ENCODE data around the gene CCDC87.
A peak's percentile ranks its signal among the peaks of the same experiment; 100 is the strongest.
"Not testable (repeated sequence)": the region's sequence is repeated elsewhere in the genome, so short reads cannot be mapped to it uniquely, and the experiment has no call there.

CCDC87 gene

GRCh38 chr11:66592457-66593302, at the start of gene CCDC87, which contains the start of gene CCS:
TSS of gene CCDC87 (minus strand) at chr11:66593063. CDS start at chr11:66593015, 48 bp downstream.
TSS of gene CCS (plus strand) at chr11:66593185. CDS start at chr11:66593262, 77 bp downstream.
- no peaks in the 10 kb centered on the region for H3K9me3 Mint-ChIP-seq
- H3K27me3 Mint-ChIP-seq = no peaks in the 10 kb centered on the region
- H3K4me1 Mint-ChIP-seq (ENCODE audit: low read depth) = peaks cover 34% of the 10 kb centered on the region
- H3K4me3 Mint-ChIP-seq = peak within 1 kb of the TSS; percentile 99
- no peaks in the 10 kb centered on the region for H3K36me3 Mint-ChIP-seq (ENCODE audit: low read depth)
- H3K27ac Mint-ChIP-seq = peak within 1 kb of the TSS; percentile 99

GRCh38 chr11:66641834-66642233, 49.0 kb upstream of the CCDC87 start:
- Mint-ChIP-seq H3K4me3 (peak overlapping the region; percentile 90), H3K4me1 (ENCODE audit: low read depth) (peaks cover 91% of the 10 kb centered on the region), H3K27me3 (no peaks in the 10 kb centered on the region), H3K36me3 (ENCODE audit: low read depth) (peaks cover 96% of the 10 kb centered on the region), H3K27ac (peak overlapping the region; percentile 87), H3K9me3 (no peaks in the 10 kb centered on the region)

GRCh38 chr11:66639814-66640340, 47.0 kb upstream of the CCDC87 start:
- not testable (repeated sequence) for H3K27me3 Mint-ChIP-seq, H3K9me3 Mint-ChIP-seq
- Mint-ChIP-seq H3K36me3 (ENCODE audit: low read depth) (peaks cover 88% of the 10 kb centered on the region), H3K4me3 (peak overlapping the region; percentile 90), H3K4me1 (ENCODE audit: low read depth) (peaks cover 77% of the 10 kb centered on the region), H3K27ac (peak overlapping the region; percentile 97)

GRCh38 chr11:66639066-66639813, 46.4 kb upstream of the CCDC87 start:
- Mint-ChIP-seq H3K9me3 (no peaks in the 10 kb centered on the region), H3K27ac (peak overlapping the region; percentile 97), H3K4me3 (peak overlapping the region; percentile 90), H3K27me3 (no peaks in the 10 kb centered on the region), H3K4me1 (ENCODE audit: low read depth) (peaks cover 76% of the 10 kb centered on the region), H3K36me3 (ENCODE audit: low read depth) (peaks cover 88% of the 10 kb centered on the region)

- Mint-ChIP-seq H3K36me3 (ENCODE audit: low read depth) (peaks cover 83% of the 10 kb centered on the region), H3K4me1 (ENCODE audit: low read depth) (peaks cover 69% of the 10 kb centered on the region), H3K27me3 (no peaks in the 10 kb centered on the region), H3K4me3 (peak within 1 kb of the TSS; percentile 90), H3K27ac (peak within 1 kb of the TSS; percentile 97), H3K9me3 (no peaks in the 10 kb centered on the region)
These were observed 45.6 kb upstream of the CCDC87 start, which contains the start of gene RBM4 for GRCh38 chr11:66638177-66639065. TSS of gene RBM4 (plus strand) at chr11:66638703. CDS start at chr11:66639712, 1,009 bp downstream.

- Mint-ChIP-seq H3K4me1 (ENCODE audit: low read depth) (peaks cover 61% of the 10 kb centered on the region), H3K36me3 (ENCODE audit: low read depth) (peaks cover 82% of the 10 kb centered on the region), H3K27ac (peak overlapping the region; percentile 97), H3K9me3 (no peaks in the 10 kb centered on the region), H3K4me3 (peak overlapping the region; percentile 90), H3K27me3 (no peaks in the 10 kb centered on the region)
These were observed 44.8 kb upstream of the CCDC87 start for GRCh38 chr11:66637557-66638176.

GRCh38 chr11:66636411-66636810, 43.5 kb upstream of the CCDC87 start:
- peaks cover 56% of the 10 kb centered on the region for H3K4me1 Mint-ChIP-seq (ENCODE audit: low read depth)
- no peaks in the 10 kb centered on the region for H3K27me3 Mint-ChIP-seq
- peaks cover 78% of the 10 kb centered on the region for H3K36me3 Mint-ChIP-seq (ENCODE audit: low read depth)
- no peaks in the 10 kb centered on the region for H3K9me3 Mint-ChIP-seq
- H3K4me3 Mint-ChIP-seq = no peak overlapping the region
- H3K27ac Mint-ChIP-seq = peak overlapping the region; percentile 97

- Mint-ChIP-seq H3K4me3 (no peak overlapping the region), H3K36me3 (ENCODE audit: low read depth) (peaks cover 69% of the 10 kb centered on the region), H3K4me1 (ENCODE audit: low read depth) (peaks cover 51% of the 10 kb centered on the region), H3K27me3 (no peaks in the 10 kb centered on the region), H3K9me3 (no peaks in the 10 kb centered on the region), H3K27ac (no peak overlapping the region)
These were observed 40.1 kb upstream of the CCDC87 start for GRCh38 chr11:66632952-66633351.

GRCh38 chr11:66631883-66632282, 39.0 kb upstream of the CCDC87 start:
- peaks cover 71% of the 10 kb centered on the region for H3K36me3 Mint-ChIP-seq (ENCODE audit: low read depth)
- H3K4me1 Mint-ChIP-seq (ENCODE audit: low read depth) = peaks cover 51% of the 10 kb centered on the region
- no peaks in the 10 kb centered on the region for H3K27me3 Mint-ChIP-seq
- no peaks in the 10 kb centered on the region for H3K9me3 Mint-ChIP-seq
- no peak overlapping the region for H3K4me3 Mint-ChIP-seq
- H3K27ac Mint-ChIP-seq = peak overlapping the region; percentile 52

GRCh38 chr11:66629356-66629755, 36.5 kb upstream of the CCDC87 start:
- no peaks in the 10 kb centered on the region for H3K9me3 Mint-ChIP-seq
- peaks cover 46% of the 10 kb centered on the region for H3K4me1 Mint-ChIP-seq (ENCODE audit: low read depth)
- H3K4me3 Mint-ChIP-seq = no peak overlapping the region
- no peaks in the 10 kb centered on the region for H3K27me3 Mint-ChIP-seq
- no peak overlapping the region for H3K27ac Mint-ChIP-seq
- H3K36me3 Mint-ChIP-seq (ENCODE audit: low read depth) = peaks cover 69% of the 10 kb centered on the region

GRCh38 chr11:66628061-66628603, 35.3 kb upstream of the CCDC87 start:
- Mint-ChIP-seq H3K27me3 (no peaks in the 10 kb centered on the region), H3K9me3 (no peaks in the 10 kb centered on the region), H3K4me3 (no peak overlapping the region), H3K27ac (peak overlapping the region; percentile 26), H3K4me1 (ENCODE audit: low read depth) (peaks cover 53% of the 10 kb centered on the region), H3K36me3 (ENCODE audit: low read depth) (peaks cover 73% of the 10 kb centered on the region)

- Mint-ChIP-seq H3K4me1 (ENCODE audit: low read depth) (peaks cover 61% of the 10 kb centered on the region), H3K9me3 (no peaks in the 10 kb centered on the region), H3K27ac (no peak overlapping the region), H3K36me3 (ENCODE audit: low read depth) (peaks cover 75% of the 10 kb centered on the region), H3K27me3 (no peaks in the 10 kb centered on the region), H3K4me3 (no peak overlapping the region)
These were observed 34.1 kb upstream of the CCDC87 start for GRCh38 chr11:66626926-66627325.

- H3K27me3 Mint-ChIP-seq = no peaks in the 10 kb centered on the region
- no peak overlapping the region for H3K27ac Mint-ChIP-seq
- H3K9me3 Mint-ChIP-seq = no peaks in the 10 kb centered on the region
- H3K4me1 Mint-ChIP-seq (ENCODE audit: low read depth) = peaks cover 63% of the 10 kb centered on the region
- no peak overlapping the region for H3K4me3 Mint-ChIP-seq
- peaks cover 78% of the 10 kb centered on the region for H3K36me3 Mint-ChIP-seq (ENCODE audit: low read depth)
These were observed 33.5 kb upstream of the CCDC87 start for GRCh38 chr11:66626382-66626781.
